NCI-H1105 treated with DMSO at 0.1 percent for 48 hours (cell line): ENCODE data around the gene HEXB.
"Not testable (repeated sequence)": the region's sequence is repeated elsewhere in the genome, so short reads cannot be mapped to it uniquely, and the experiment has no call there.

Source experiments
- DNase-seq: peaks from one replicate; lab custom pipeline; 2025; lab: John Stamatoyannopoulos, UW

HEXB gene

GRCh38 chr5:74738406-74738805 is 53.4 kb downstream of the HEXB start:
- DNase-seq, result no peak

GRCh38 chr5:74748742-74749141 is 63.7 kb downstream of the HEXB start:
- DNase-seq, result not testable (repeated sequence)

- DNase-seq, result no peak
Observed at GRCh38 chr5:74761241-74761640, 76.2 kb downstream of the HEXB start.

GRCh38 chr5:74762599-74762998 is 77.6 kb downstream of the HEXB start:
- DNase-seq, result no peak

GRCh38 chr5:74763504-74763903 is 78.5 kb downstream of the HEXB start:
- no peak for DNase-seq

GRCh38 chr5:74765201-74765600 is 80.2 kb downstream of the HEXB start:
- DNase-seq, result no peak

GRCh38 chr5:74765929-74766328 is 80.9 kb downstream of the HEXB start:
- no peak for DNase-seq

- peak; percentile 28 for DNase-seq
Observed at GRCh38 chr5:74766418-74766848, 81.4 kb downstream of the HEXB start.

- peak; percentile 77 for DNase-seq
Observed at GRCh38 chr5:74766849-74767578, 82.0 kb downstream of the HEXB start, which contains the start of the genes GFM2 and NSA2. Gene GFM2, minus strand, starts transcription at chr5:74767117. Its CDS starts 3,375 bp downstream, at chr5:74763742. Gene NSA2, plus strand, starts transcription at chr5:74767249. Its CDS starts 112 bp downstream, at chr5:74767361.

- peak; percentile 14 for DNase-seq
Observed at GRCh38 chr5:74767579-74767913, 82.5 kb downstream of the HEXB start.
